GM19351 (cell line): ENCODE results near the gene PTGES3L.

ENCODE experiments used
- ATAC-seq: cut with Tn5 transposase; IDR thresholded peaks from one replicate; pipeline ENCODE4 v1.9.1; 2021; ENCODE audit warnings: mild to moderate bottlenecking, moderate library complexity; ENCODE audit not compliant: unreplicated experiment

The PTGES3L gene

DNA sequence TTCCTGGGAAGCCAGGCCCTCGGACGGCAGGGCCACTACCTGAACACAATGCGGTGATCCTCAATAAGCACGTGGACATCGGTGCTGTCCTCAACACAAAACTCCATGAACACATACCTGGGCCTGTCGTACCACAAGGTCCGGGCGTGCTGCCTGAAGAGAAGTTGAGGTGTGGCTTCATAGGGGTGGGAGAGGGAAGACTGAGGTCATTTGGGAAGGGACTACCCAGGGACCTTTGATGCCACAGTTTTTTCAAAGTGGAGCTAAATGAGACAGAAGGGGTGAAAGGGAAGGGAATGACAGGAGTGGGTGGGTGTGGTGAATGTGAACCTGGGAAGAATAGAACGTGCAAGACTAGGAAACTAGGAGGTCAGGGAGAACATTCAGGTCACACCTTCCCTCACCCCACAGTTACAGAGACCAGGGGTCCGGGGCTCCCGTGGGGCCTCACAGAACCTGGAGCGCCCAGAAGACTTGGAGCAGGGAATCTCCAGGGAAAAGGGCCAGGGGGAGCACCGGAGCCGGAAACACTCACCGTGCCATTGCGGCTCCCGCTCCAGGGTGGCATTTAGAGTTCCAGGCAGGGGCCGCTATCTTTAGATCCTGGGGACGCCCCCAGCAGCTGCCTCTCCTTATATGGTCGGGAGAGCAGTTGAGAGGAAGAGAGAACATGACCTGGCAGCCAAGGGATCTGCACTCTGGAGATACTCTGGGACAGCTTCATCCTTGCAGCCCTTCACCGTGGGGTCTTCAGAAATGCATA lies at the start of gene PTGES3L:
Gene PTGES3L (minus strand): TSS at position 570 of the 763 bp plus-strand sequence. CDS start 27 bp downstream, at position 543.
- no peak for ATAC-seq

DNA sequence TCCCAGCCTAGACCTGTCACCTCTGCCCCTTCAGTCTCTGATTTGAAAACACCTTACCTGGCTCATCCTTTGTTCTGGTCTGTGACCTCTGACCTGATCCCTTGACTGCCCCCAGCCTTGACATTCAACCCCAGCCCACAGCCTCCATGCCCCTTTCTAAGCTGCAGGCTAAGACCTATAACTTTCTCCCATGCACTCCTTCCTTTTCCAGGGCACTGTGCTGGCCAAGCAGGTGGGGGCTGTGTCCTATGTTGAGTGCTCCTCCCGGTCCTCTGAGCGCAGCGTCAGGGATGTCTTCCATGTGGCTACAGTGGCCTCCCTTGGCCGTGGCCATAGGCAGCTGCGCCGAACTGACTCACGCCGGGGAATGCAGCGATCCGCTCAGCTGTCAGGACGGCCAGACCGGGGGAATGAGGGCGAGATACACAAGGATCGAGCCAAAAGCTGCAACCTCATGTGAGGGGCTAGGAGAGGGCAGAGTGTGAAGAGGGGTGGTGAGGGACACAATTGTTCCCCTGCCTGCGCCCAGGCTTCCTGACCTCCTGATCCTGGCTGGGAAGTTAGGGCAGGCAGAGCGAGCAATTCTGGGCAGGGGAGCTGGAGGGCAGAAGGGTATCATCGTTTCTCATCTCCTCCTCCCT lies 48.5 kb upstream of the PTGES3L start:
- ATAC-seq: no peak

DNA sequence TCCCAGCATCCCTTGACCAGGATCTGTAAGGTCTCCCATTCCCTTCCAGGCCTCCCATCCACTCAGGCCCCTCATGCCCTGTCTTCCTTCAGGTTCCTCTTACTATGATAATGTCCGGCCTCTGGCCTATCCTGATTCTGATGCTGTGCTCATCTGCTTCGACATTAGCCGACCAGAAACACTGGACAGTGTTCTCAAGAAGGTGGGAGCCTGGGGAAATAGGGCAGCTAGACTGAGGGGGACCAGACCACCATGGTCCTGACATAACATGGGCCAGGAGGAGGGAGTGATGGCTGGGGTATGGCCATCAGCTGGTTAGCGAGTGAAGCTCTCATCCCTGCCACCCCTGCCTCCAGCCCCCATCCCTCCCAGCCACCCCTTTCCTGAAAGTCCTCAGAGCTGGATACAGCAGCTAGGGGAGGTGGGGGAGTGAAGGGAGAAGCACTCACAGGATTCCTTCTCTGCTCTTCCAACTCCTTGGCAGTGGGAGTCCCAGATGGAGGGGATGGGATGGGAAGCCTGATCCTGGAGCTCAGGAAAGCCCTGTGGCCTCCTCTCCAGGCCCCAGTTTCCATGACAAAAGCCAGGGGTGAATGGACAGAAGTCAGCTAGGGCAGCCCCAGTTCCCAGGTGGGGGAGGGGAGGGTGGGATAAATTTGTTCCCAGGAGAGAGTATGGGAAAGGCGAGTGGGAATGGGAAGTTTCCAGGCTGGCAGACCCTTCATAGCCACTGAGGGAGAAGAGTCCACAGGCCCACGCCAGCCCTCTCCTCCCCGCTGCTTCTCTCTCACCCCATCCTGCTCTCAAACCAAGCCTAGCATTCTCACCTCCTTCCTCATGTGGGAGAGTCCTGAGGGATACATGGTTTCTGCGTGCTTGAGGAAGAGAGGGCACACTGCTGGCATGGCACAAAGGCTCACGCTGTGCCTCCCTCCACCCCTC lies 47.5 kb upstream of the PTGES3L start:
- no peak for ATAC-seq

DNA sequence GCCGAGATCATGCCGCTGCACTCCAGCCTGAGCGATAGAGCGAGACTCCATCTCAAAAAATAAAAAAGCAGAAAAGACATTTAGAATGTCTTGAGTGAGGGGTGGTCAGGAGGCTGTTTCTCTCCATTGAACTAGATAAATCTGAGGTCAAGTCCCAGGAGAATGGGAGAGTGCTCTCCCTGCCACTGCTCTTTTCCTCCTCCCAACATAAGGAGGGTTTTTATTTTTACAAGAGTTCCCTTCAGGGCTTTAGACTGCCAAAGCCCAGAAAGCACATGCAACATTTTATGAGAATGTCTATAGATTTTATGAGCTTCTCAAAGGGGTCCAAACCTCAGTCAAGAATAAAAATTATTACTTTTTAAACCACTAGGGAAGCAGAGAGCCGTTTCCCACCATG lies 46.7 kb upstream of the PTGES3L start:
- no peak for ATAC-seq

DNA sequence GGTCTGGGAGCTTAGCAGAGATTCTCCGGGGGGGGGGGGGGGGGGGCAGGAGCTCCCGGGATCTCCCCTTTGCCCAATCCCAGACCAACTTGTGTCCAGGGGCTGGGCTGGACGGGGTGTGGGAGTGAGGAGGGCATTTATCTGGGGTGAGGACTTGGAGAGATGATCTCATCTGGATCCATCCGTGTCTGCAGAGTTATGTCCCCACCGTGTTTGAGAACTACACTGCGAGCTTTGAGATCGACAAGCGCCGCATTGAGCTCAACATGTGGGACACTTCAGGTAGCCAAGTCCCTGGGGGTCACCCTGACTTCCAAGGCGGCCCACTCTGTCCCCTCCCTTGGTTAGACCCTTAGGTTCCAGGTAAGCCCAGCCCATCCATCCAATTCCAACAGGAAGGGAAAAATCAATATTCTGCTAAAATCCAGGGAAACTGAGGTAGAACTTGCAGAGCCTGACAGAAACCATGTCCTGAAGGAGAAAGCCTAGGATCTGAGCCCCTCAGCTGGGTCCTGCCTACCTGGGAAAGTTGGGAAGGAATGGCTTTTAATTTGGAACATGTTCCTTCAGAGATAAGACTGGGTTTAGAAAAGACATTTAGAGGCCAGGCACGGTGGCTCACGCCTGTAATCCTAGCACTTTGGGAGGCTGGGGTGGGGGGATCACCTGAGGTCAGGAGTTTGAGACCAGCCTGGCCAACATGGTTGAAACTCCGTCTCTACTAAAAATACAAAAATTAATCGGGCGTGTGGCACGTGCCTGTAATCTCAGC lies 46.1 kb upstream of the PTGES3L start:
- no peak for ATAC-seq

DNA sequence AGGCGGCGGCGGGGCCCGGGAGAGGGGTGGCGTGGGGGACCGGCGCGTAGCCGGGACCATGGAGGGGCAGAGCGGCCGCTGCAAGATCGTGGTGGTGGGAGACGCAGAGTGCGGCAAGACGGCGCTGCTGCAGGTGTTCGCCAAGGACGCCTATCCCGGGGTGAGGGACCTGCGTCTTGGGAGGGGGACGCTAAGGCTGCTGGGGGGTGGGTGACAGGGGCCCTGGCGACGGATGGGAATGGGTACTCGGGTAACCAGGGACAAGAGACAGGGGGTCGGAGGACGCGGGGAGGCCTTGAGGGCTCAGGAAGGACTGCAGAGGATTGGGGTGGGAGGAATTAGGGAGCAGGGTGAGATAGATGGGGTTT lies 45.4 kb upstream of the PTGES3L start:
- ATAC-seq: no peak

DNA sequence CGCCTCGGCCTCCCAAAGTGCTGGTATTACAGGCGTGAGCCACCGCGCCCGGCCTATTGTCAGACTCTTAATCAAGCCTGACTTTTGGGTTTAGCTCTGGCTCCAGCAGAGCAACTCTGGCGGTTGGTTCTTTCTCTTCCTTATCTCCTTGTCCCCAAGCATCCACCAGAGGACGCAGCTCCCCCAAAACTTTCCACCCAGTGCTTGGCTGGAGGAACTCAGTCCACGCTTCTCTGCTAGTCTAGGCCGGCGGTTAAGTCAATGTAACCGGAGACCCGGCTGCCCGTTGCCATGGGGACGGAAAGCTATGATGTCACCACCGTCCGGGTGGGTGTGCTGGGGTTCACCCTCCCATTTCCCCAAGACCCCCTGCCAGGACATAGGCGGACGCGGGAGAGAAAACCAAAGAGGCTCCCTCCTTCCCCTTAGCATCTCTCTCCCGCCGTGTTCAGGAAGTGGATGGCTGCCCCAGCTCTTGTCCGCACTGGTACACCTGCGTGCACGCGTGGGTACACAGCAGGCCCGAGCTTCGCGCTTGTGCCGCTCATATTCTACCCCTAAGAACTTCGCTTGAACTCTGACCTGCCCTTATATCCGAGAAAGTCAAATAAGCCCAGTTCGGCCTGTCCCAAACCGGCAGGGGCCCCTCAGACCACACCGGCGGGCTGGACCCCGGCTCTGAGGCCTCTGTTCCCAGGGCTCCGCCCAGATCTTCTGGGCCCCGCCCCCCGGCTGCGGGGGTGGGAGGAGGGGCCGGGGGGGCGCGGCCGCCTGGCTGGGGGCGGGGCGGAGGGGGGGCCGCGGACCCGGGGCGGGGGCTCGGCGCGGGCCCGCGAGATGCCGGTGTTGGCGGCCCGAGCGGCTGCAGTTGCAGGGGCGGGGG lies 44.8 kb upstream of the PTGES3L start, which contains the start of gene RND2:
Gene RND2 (plus strand): TSS at position 825 of the 883 bp plus-strand sequence. CDS start 117 bp downstream, outside the sequence.
- ATAC-seq: peak; percentile 54

DNA sequence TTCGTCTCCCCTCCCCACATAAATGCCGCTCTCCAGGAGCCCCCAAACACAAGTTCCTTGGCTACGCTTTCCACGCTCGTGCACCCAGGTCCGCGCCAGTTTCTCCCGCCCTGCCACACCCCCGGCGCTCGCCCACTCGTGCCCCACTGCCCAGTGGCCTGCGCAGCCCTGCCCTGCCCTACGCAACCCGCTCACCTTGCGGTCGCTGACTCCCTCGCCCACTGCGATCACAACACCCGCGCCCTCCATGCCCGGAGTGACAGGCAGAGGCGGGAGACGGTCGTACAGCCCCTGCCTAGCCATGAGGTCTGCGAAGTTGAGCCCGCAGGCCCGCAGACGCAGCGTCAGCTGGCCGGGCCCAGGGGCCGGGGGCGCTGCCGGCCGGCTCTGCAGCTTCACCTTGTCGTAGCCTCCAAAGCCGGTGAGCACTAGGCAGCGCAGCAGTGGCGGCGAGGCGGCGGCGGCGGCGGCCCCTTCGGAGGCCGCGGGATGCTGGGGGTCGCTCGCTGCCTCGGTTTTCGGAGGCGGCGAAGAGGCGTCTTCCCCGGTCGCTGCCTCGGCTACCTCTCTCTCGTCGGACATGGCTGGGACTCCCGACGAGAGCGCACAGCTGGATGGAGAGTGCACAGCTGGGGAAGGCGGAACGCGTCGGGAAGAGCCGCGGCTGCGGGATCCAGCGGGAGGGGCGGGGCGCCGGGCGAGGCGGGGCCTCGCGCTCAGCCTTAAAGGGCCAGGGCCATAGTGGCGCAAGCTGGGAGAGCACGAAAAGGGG lies 42.0 kb upstream of the PTGES3L start, which contains the start of gene VAT1:
Gene VAT1 (minus strand): TSS at position 645 of the 772 bp plus-strand sequence. CDS start 63 bp downstream, at position 582.
- no peak for ATAC-seq

DNA sequence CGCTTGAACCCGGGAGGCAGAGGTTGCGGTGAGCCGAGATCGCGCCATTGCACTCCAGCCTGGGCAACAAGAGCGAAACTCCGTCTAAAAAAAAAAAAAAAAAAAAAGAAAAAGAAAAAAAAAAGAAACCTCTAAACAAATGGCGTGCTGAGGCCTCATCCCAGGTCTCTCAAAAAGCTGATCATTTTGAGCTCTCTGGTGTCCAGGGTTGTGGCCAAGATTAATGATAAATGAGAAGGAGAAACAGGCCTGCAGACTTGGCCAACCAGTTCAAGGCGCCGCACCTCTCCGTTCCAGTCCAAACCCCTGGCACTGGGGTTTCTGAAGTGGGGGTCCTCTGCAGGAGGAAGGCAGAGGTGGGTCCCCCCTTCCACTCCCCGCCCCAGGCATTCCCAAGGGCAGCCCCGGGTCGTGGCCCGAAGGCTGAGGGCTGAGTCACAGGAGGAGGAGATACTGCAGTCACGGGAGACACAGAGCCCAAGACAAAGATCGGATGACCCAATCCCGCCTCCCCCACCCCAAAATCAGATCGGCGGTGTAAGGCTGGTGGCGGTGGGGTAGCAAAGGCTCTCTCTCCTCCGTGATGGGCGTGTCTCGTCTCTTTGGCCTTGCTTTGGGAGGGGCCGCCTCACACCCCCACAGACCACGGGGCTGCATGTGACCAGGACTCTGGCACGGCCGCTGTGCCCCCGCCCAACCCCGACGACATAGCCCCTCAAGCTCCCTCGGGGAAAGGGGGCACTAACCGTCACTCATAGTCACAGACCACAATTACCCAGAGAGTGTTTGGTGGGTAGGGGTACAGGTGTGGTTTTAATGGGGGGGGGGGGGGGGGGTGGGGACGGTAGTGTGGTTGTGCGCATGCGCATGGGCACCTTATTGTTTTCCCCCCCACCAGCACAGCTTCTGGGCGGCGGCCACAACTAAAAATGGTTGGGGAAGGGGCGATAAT lies 41.2 kb upstream of the PTGES3L start:
- ATAC-seq: no peak

DNA sequence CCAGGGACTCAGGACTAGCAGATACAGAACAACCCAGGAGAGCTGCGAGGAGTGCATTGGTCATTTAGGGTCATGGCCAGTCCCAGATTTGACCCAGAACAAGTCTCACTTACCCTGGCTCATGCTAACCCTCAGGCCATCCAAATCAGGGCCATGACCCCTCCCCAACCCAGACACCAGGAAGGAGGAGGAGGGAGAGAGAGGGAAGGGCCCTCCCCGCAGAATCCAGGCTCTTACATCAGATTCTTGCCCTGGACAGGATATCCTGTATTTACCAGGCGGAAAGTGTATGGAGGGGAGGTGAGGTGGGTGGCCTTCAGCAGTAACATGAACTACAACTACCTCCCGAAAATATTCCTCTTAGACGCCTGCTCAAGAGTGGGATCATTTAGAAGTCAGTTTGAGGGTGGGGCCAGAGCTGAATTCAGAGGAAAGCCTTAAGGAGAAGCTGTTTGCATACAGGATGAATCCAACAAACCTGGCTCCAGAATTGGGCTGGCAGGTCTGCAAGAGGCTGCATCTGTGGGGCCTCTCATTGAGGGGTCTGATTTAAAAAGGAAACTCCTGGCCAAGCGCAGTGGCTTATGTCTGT lies 40.2 kb upstream of the PTGES3L start:
- ATAC-seq: no peak

DNA sequence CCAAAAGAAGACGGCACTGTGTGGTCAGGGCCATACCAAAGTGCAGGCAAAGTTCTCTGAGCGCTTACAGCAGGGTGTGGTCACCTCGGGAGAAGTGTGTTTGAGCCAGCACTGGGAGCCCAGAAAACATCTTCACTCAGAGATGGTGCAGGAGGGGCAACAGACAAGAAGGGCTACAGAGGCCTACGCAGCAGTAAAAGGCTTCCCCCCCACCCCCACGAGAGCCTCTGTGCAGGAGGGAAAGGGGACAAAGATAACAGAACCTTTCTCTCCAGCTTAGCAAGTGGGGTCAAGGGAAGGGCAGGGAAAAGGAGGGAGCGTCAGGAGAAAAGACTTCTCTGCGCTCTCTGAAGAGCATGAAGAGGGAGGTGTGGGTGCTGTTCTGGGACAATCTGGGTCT lies 39.5 kb upstream of the PTGES3L start:
- no peak for ATAC-seq

DNA sequence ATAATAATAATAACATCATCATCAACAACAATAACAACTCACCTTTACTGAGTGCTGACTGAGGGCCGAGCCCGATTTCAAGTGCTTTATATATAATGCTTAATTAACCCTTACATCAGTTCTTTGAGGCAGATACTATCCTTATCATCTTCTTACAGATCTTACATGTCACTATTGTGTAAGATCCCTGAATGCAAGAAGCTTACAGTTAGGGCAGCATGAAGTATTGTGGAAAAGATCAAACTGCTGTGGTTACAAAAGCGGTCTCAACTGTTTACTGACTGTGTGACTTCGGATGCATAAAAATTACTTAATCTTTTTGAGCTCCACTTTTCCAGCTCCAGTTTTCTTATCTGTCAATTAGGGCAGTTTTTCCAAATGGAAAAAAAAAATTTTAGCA lies 39.1 kb upstream of the PTGES3L start:
- ATAC-seq: no peak

DNA sequence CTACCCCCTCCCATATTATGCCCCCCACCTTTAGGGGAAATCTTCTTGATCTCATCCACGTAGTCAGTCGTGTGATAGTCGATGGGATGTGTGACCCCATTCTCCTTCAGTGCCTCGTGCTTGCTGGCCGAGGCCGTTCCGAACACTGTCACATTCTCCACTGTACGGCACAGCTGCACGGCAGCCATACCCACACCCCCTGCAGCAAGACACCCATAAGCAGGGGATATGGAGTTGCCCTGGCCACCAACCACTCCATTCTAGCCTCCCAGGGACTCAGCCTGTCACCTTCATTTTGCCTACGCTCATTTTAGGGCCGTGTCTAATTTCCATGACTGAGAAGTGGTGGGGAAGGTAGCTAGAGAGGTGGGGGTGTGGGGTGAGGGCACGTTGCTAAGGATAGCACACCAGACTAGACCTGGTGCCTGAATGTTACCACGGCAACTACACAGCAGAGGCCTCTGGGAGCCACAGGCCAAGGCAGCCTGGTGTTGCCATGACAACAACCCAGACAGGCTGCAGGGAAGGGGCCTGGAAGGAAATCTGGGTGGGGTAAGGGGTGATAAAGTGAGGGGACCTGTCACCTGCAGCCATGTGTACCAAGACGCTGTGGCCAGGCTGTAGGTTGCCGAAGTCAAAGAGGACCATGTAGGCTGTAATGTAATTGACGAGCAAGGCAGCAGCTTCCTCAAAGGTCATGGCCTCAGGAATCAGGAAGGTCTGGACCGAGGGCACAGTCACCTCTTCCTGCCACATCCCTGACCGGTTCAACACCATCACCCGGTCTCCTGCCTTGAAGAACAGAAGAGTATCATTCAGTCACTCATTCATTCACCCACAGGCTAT lies 38.4 kb upstream of the PTGES3L start:
- no peak for ATAC-seq

DNA sequence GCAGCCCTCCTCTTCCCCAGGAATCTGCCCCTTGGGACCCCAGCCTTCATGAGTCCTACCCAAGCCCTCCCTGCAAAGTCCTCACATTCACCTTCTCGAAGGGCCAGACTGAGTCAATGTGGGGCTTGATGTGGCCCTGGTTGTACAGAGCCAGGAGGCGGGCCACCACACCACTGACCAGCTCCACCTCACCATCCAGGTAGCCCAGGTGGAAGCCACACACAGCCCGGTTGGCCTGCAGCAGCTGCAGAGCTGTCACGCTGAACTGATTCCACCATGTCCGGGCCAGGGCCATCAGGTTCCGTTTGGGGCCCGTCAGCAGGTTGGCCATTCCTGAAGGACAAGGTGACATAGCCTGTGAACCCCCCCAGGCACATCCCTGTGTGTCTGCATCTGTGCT lies 36.3 kb upstream of the PTGES3L start:
- ATAC-seq: no peak

DNA sequence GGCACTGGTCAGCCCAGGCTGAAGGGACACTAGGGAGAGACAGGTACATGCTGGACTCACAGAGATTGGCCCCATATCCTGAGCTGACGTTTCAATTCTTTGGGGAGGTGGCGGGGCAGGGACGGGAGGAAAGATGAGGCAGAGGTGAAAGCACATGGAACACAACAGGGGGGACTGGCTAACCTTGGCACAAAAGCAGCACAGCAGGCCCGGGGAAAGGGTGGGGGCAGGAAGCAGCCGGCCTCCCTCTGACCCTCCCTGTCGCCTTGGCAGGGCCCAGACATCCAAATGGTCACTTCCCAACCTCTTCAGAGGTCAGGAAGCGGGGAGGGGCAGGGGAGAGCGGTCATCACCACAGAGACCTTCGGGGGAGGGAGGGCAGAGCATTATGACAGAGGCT lies 35.7 kb upstream of the PTGES3L start:
- no peak for ATAC-seq
